RWPE1 (cell line): Measurements from ENCODE around the gene CELA1.

Experiments used
- CTCF ChIA-PET: fragments of 350-600 bp; sonication (Branson Sonifier 250); formaldehyde crosslinking; extraction: SDS; loops from one replicate; lab custom pipeline; 2021; lab: Yijun Ruan, JAX
- POLR2A ChIA-PET: fragments of 400-600 bp; formaldehyde crosslinking; extraction: SDS; loops from one replicate; lab custom pipeline; 2020; ENCODE audit warnings: antibody characterized with exemption; ENCODE audit not compliant: low non-redundant PET; lab: Yijun Ruan, JAX
- DNase-seq: peaks from one replicate; pipeline ENCODE4 v3.0.0; 2012; ENCODE audit warnings: low spot score
- H3K27ac ChIP-seq: fragments of 450-650 bp; 2 replicates; pipeline ENCODE4 v1.5.1; 2017
- TF ChIP-seq, protein P1 (sequence below): fragments of 450-650 bp; conservative IDR thresholded peaks from 2 replicates; pipeline ENCODE4 v1.5.1; 2017; ENCODE audit warnings: low read depth, mild to moderate bottlenecking

The CELA1 gene

DNA sequence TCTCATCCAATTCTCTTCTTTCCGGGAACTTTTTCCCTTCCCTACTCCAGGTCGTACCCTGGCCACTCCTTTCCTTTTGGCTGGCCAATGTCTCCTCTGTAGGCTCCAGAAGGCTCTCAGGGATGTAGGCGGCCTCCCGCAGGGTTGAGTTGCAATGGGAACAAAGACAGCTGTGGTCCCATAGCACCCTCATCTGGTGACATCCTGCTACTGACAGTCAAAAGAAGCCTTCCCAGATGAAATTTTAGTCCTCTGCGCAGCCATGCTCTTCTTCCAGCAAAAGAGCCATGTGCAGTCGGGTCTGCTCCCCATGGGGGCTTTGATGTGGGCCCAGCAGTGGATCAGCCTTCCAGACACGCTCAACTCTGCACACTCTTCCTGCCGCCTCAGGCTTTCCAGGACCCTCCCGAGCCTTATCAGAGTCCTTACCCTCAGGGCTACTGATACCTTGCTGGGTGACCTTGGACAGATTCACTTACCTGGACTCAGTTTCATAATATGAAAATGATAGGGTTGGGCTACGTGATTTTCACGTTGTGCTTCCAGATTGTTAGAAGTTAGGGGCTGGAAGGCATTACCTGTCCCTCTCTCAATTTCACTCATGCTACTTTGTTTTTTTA, 5.5 kb upstream of the CELA1 start:
- TF ChIP-seq, protein P1, sequence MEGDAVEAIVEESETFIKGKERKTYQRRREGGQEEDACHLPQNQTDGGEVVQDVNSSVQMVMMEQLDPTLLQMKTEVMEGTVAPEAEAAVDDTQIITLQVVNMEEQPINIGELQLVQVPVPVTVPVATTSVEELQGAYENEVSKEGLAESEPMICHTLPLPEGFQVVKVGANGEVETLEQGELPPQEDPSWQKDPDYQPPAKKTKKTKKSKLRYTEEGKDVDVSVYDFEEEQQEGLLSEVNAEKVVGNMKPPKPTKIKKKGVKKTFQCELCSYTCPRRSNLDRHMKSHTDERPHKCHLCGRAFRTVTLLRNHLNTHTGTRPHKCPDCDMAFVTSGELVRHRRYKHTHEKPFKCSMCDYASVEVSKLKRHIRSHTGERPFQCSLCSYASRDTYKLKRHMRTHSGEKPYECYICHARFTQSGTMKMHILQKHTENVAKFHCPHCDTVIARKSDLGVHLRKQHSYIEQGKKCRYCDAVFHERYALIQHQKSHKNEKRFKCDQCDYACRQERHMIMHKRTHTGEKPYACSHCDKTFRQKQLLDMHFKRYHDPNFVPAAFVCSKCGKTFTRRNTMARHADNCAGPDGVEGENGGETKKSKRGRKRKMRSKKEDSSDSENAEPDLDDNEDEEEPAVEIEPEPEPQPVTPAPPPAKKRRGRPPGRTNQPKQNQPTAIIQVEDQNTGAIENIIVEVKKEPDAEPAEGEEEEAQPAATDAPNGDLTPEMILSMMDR, result peak; percentile 39
- POLR2A ChIA-PET, result no interaction called here
- DNase-seq, result no peak
- H3K27ac ChIP-seq, result no peak overlapping the region
- CTCF ChIA-PET, result no interaction called here

DNA sequence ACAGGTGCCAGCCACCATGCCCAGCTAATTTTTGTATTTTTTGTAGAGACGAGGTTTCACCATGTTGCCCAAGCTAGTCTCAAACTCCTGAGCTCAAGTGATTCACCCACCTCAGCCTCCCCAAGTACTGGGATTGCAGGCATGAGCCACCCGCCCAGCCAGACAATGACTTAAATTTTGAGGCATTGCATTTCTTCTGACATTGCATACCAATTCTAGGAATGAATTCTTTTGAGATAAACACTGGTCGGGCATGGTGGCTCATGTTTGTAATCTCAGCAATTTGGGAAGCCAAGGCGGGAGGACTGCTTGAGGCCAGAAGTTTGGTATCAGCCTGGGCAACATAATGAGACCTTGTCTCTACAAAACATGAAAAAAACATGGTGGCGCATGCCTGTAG, 2.5 kb upstream of the CELA1 start:
- ChIA-PET CTCF (interaction anchor here (1.0 kb wide), 1 partner anchor 12 kb away, joined by 3 read pairs; no protein-coding TSS in a partner anchor), POLR2A (no interaction called here)
- H3K27ac ChIP-seq, result no peak overlapping the region
- TF ChIP-seq, protein P1, result no peak
- no peak for DNase-seq

DNA sequence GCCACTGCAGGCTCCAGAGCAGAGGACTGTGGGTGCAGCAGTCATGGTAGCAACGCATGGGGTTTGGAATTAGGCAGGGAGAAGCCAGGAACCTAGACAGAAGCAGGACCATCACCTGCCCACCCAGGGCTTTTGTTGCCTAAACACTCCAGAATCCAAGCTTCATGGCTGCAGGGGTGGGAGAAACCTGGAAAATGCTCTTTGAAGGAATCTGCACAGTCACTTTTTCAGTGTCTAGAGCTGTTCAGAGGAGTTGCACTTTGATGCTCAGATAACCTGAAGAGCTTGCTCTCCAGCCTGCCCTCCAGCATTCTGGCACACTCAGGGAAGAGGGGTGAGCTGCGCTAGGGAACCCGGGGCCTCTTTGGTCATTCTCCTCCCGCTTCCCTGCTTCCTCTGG, 1.6 kb upstream of the CELA1 start:
- ChIA-PET CTCF (no interaction called here), POLR2A (no interaction called here)
- TF ChIP-seq, protein P1, result no peak
- DNase-seq, result no peak
- H3K27ac ChIP-seq, result no peak overlapping the region

DNA sequence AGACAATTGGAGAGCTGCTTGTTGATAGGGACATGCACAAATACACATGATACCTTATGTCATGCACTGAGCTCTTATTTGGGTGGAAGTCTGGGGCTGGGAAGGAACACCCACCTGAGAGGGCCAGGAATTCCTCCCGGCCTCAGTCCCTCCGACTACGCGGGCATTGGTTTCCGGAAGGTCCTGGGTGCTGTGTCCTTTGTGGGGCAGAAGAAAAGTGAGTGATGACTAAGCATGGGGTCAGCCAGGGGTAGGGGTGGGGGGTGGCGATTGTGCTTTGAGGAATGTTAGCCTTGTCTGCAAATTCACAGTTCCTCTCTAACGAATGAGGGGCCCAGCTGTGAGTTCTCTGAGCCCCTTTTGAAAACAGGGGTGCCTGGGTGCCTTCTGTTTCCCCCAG, 798 bp downstream of the CELA1 start:
- DNase-seq, result no peak
- POLR2A ChIA-PET, result no interaction called here
- CTCF ChIA-PET, result interaction anchor here (1.2 kb wide), 1 partner anchor 76 kb away, joined by 4 read pairs; no protein-coding TSS in a partner anchor

DNA sequence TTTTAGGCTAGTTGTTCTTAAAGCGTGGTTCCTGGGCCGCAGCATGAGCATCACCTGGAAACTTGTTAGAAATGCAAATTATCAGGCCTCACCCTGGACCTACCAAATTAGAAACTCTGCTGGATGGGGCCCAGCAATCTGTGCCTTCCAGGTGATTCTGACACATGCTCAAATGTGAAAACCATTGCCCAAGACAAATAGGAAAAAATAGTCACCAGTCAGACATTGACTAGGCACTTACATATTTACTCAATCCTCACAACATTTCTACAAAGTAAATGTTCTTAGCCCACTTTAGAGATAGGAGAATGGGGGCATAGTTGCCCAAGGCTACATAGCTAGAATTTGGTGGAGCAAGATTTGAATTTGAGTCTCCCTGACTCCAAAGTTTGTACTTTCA, 3.3 kb downstream of the CELA1 start:
- ChIA-PET POLR2A (no interaction called here), CTCF (no interaction called here)
- H3K27ac ChIP-seq, result no peak overlapping the region
- no peak for DNase-seq
- TF ChIP-seq, protein P1, result no peak

More for the DNA sequence above, 798 bp downstream of the CELA1 start:
- no peak overlapping the region for H3K27ac ChIP-seq
- TF ChIP-seq, protein P1, result no peak

DNA sequence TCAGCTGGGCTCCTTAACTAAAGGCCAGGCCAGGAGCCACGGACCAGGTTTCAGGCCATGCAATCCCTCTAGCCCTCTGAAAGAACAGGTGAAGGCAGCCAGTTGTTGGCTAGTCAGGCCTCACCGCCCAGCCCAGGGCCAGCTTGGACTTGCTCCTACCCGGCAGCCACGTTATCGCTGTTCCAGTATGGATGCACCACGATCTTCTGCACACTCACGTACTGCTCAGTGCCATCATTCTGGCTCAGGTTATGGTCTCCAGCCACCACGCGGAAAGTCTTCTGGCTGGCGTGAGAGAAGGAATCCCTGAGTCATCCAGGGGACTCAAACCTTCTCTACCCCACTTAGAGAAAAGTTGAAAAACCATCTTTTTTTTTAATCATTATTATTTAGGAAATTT, 4.1 kb downstream of the CELA1 start:
- ChIA-PET CTCF (no interaction called here), POLR2A (no interaction called here)
- TF ChIP-seq, protein P1, result no peak
- H3K27ac ChIP-seq, result no peak overlapping the region
- no peak for DNase-seq
